GM23248 (cell line): Measurements from ENCODE around the gene KIRREL1.

Experiments used
- EZH2 ChIP-seq: fragments of 200-600 bp; sonication (generic); IDR thresholded peaks from 2 replicates; pipeline ENCODE4 v1.6.1; 2018; ENCODE audit warnings: antibody characterized with exemption, mild to moderate bottlenecking; ENCODE audit not compliant: insufficient read depth, poor library complexity, severe bottlenecking
- EZH2phosphoT487 ChIP-seq: fragments of 200-600 bp; sonication (generic); IDR thresholded peaks from 2 replicates; pipeline ENCODE4 v1.6.1; 2018; ENCODE audit warnings: antibody characterized with exemption, moderate library complexity, mild to moderate bottlenecking, low read depth; ENCODE audit not compliant: insufficient read depth

DNA sequence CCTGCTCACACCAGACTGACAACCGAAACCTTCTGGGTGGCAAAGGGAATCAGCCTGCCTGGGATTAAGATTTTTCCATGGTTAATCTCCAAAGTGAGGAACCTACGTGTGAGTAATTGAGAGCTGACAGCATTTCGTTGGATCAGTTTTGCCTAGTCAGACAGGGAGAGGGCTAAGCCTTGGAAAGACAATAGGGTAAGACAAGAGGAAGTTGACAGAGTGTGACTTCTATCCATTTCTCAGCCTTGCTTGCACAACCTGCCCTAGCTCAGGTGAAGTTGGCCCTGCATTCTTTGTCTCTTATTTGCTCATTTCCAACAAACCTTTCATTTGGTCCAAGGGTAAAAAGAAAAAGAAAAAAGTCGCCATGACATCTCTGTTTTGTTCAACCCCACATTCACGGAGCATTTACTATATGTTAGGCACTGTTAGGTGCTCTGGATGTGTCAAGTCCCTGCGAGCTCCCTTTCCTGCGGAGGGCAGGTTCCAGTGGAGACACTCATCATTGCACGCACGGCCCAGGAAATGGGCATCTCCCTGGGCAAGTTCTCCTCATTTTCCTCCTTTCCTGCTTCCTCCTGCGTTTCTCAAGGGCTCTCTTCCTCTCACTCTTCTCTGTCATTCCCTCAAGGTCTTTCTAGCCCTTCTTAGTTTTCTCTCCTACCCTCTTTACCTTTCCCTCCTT is 23.3 kb downstream of the KIRREL1 start:
- no peak for TF ChIP-seq EZH2
- no peak for TF ChIP-seq EZH2phosphoT487
